Epithelial cell of esophagus (primary cell): ENCODE data around the gene HHIPL1.
"Not testable (repeated sequence)": the region's sequence is repeated elsewhere in the genome, so short reads cannot be mapped to it uniquely, and the experiment has no call there.

Experiments
- DNase-seq: peaks from one replicate; pipeline ENCODE4 v3.0.0; 2010; ENCODE audit warnings: low read depth
- H3K4me3 ChIP-seq: 2 replicates; pipeline ENCODE4 v1.5.1; 2011; ENCODE audit warnings: mild to moderate bottlenecking, low read length, control low read depth
- CTCF ChIP-seq: IDR thresholded peaks from 2 replicates; pipeline ENCODE4 v1.5.1; 2011; ENCODE audit warnings: low read depth, mild to moderate bottlenecking, low read length, control low read depth, inconsistent platforms; ENCODE audit not compliant: insufficient read depth; ENCODE audit errors: missing control alignments

Gene HHIPL1

GRCh38 chr14:99659333-99659741 lies 14.4 kb downstream of the HHIPL1 start:
- no peak overlapping the region for H3K4me3 ChIP-seq
- TF ChIP-seq CTCF: no peak
- no peak for DNase-seq

GRCh38 chr14:99660006-99660566 lies 15.2 kb downstream of the HHIPL1 start:
- DNase-seq: no peak
- no peak overlapping the region for H3K4me3 ChIP-seq

GRCh38 chr14:99660794-99661193 lies 15.9 kb downstream of the HHIPL1 start:
- no peak for TF ChIP-seq CTCF
- DNase-seq: no peak
- no peak overlapping the region for H3K4me3 ChIP-seq

More at GRCh38 chr14:99660006-99660566, 15.2 kb downstream of the HHIPL1 start:
- no peak for TF ChIP-seq CTCF

- DNase-seq, H3K4me3 ChIP-seq: not testable (repeated sequence)
Measured at GRCh38 chr14:99661206-99661605, 16.3 kb downstream of the HHIPL1 start.

- no peak for DNase-seq
- no peak for TF ChIP-seq CTCF
- H3K4me3 ChIP-seq: no peak overlapping the region
Measured at GRCh38 chr14:99662846-99663245, 17.9 kb downstream of the HHIPL1 start.

DNA sequence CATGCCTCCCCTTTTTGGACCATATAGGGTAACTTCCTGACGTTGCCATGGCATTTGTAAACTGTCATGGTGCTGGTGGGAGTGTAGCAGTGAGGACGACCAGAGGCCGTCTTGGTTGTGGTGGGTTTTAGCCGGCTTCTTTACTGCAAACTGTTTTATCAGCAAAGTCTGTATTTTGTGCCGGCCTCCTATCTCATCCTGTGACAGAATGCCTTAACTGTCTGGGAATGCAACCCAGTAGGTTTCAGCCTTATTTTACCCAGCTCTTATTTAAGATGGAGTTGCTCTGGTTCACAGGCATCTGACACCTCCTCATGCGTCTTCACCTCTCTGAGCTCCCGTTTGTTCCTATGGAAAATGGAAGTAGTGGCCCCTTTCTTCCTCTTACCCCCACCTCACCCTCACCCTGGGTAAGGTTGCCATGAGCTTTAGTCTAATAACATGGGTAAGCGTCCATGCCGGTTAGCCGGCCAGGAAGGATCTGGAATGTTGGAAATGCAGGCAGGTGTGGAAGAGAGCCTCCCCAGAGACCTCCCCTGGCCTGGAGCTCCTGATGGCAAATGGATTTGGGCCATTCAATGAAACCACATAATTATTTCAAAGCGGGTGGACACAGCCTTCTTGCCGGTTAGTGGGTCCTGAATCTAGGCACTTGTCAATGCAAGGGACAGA lies 18.6 kb downstream of the HHIPL1 start:
- no peak for DNase-seq
- no peak for TF ChIP-seq CTCF
- H3K4me3 ChIP-seq: no peak overlapping the region

DNA sequence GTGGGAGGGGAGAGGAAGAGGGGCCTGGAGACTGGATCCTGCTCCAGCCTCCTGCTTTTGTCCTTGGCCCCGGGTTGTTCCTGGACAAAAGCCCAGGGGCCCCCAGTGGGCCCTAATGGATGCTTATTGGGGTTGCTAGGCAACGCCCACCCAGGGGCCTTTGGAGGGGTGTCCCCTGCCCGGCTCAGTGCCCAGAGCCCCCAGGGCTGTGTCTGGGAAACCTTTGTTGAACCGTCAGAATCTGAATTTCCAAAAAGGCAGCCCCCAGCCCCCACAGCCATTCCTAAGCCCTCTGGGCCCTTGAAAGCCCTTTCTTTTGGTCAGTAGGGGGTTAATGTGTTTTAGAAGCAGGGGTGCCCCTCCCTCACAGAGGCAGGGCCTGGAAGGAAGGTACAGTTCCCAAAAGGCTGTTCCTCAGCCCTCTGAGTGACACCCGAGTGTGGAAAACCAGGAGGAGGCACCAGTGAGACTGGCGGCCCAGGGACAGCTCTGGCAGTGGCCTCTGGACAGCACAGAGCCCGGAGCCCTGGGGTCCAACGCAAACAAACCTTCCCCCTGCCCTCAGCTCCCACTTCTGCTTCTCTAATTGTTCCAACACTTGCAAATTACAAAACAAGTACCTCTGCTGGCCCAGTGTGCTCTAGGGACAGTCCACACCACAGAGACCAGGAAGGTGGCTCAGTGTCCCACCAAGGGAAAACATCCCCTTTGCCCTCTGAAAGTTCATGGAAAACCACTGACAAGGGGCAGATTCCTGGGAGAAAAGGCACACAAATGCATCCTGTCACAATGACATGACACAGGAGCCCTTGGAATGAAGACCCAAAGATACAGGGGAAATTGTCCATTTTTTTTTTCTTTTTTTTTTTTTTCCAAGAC lies 19.4 kb downstream of the HHIPL1 start:
- H3K4me3 ChIP-seq: no peak overlapping the region
- no peak for DNase-seq
- no peak for TF ChIP-seq CTCF
